Muscle of arm (tissue), 12 donors: Measurements from ENCODE around the gene RACK1. TPM values are rescaled to one million over a fixed set of nuclear protein-coding genes. Genes with fewer than 3 reads are reported as not detected.
"Not testable (repeated sequence)": the region's sequence is repeated elsewhere in the genome, so short reads cannot be mapped to it uniquely, and the experiment has no call there.

Experiments used
- DNase-seq: peaks from one replicate; pipeline ENCODE4 v3.0.0-alpha.2; 2013
- polyA plus RNA-seq, 12 donors: library from polyadenylated mRNA; unstranded; fragments of 120-200 nt; gene quantifications; one replicate each; pipeline ENCODE4 v1.2.1, GENCODE V29; 2013; ENCODE audit not compliant: insufficient read length in 12 of 12

RACK1 gene
- polyA plus RNA-seq, 12 donors: 840 to 3,401 (median 2,996) TPM

GRCh38 chr5:181267291-181267904, 23.7 kb upstream of the RACK1 start:
- DNase-seq: not testable (repeated sequence)

GRCh38 chr5:181265092-181265671, 21.5 kb upstream of the RACK1 start:
- DNase-seq: no peak

GRCh38 chr5:181263633-181264032, 19.9 kb upstream of the RACK1 start:
- no peak for DNase-seq

GRCh38 chr5:181261320-181262049, 17.8 kb upstream of the RACK1 start:
- DNase-seq: peak; percentile 77

- DNase-seq: peak; percentile 92
Measured at GRCh38 chr5:181260720-181261319, 17.1 kb upstream of the RACK1 start, which contains the start of gene TRIM52. TRIM52 (minus strand) TSS chr5:181261143; CDS start chr5:181260813, 330 bp downstream.

- DNase-seq: no peak
Measured at GRCh38 chr5:181259974-181260719, 16.4 kb upstream of the RACK1 start.

GRCh38 chr5:181259283-181259682, 15.6 kb upstream of the RACK1 start:
- DNase-seq: no peak

GRCh38 chr5:181258576-181258975, 14.9 kb upstream of the RACK1 start:
- DNase-seq: no peak

GRCh38 chr5:181255836-181256578, 12.3 kb upstream of the RACK1 start:
- DNase-seq: no peak

GRCh38 chr5:181255276-181255675, 11.6 kb upstream of the RACK1 start:
- no peak for DNase-seq

- no peak for DNase-seq
Measured at GRCh38 chr5:181248277-181248676, 4.6 kb upstream of the RACK1 start.

- DNase-seq: peak; percentile 91
Measured at GRCh38 chr5:181246276-181247049, 2.8 kb upstream of the RACK1 start.

GRCh38 chr5:181245427-181246275, 1.9 kb upstream of the RACK1 start:
- no peak for DNase-seq

GRCh38 chr5:181243018-181243563, 615 bp downstream of the RACK1 start:
- peak; percentile 39 for DNase-seq

- DNase-seq: no peak
Measured at GRCh38 chr5:181242031-181242451, 1.7 kb downstream of the RACK1 start.

- no peak for DNase-seq
Measured at GRCh38 chr5:181241393-181241975, 2.2 kb downstream of the RACK1 start.

GRCh38 chr5:181239062-181239663, 4.5 kb downstream of the RACK1 start:
- DNase-seq: no peak

- DNase-seq: no peak
Measured at GRCh38 chr5:181237729-181238385, 5.8 kb downstream of the RACK1 start.
